HUES48 (cell line): ENCODE results near the gene RBM43.
"Not testable (repeated sequence)": the region's sequence is repeated elsewhere in the genome, so short reads cannot be mapped to it uniquely, and the experiment has no call there.

Source experiments
- H3K27ac ChIP-seq: one replicate; pipeline ENCODE4 v1.7.0; 2013; ENCODE audit warnings: low read depth, low read length, inconsistent platforms
- H3K27me3 ChIP-seq: 2 replicates; pipeline ENCODE4 v1.6.1; 2013; ENCODE audit warnings: mild to moderate bottlenecking, low read length; ENCODE audit not compliant: control insufficient read depth, insufficient read depth
- H3K36me3 ChIP-seq: 2 replicates; pipeline ENCODE4 v1.6.1; 2013; ENCODE audit warnings: low read length; ENCODE audit not compliant: control insufficient read depth, insufficient read depth
- H3K4me1 ChIP-seq: 2 replicates; pipeline ENCODE4 v1.6.1; 2013; ENCODE audit warnings: mild to moderate bottlenecking, low read length; ENCODE audit not compliant: control insufficient read depth, insufficient read depth
- H3K4me3 ChIP-seq: 2 replicates; pipeline ENCODE4 v1.5.1; 2013; ENCODE audit warnings: mild to moderate bottlenecking, low read depth, low read length
- H3K9ac ChIP-seq: 2 replicates; pipeline ENCODE4 v1.6.1; 2013; ENCODE audit warnings: mild to moderate bottlenecking, low read depth, low read length, moderate library complexity
- H3K9me3 ChIP-seq: 2 replicates; pipeline ENCODE4 v1.6.1; 2013; ENCODE audit warnings: low read length; ENCODE audit not compliant: control insufficient read depth, insufficient read depth

Gene RBM43

GRCh38 chr2:151261231-151261976 lies at the start of gene RBM43:
TSS of gene RBM43 (minus strand) at chr2:151261863. CDS start at chr2:151261727, 136 bp downstream.
- Histone ChIP-seq H3K4me1 (peaks cover 29% of the 10 kb centered on the region), H3K27ac (peak within 1 kb of the TSS; percentile 72), H3K27me3 (0 out of 2 replicates have a peak, but pooled peaks cover 5% of the 10 kb centered on the region), H3K36me3 (no peaks in the 10 kb centered on the region), H3K9me3 (no peaks in the 10 kb centered on the region), H3K4me3 (peak within 1 kb of the TSS; percentile 58), H3K9ac (peak within 1 kb of the TSS; percentile 80)

GRCh38 chr2:151310313-151310712 lies 48.6 kb upstream of the RBM43 start:
- H3K9ac ChIP-seq, H3K9me3 ChIP-seq, H3K4me3 ChIP-seq, H3K4me1 ChIP-seq, H3K27ac ChIP-seq, H3K36me3 ChIP-seq, H3K27me3 ChIP-seq: not testable (repeated sequence)

GRCh38 chr2:151306621-151307020 lies 45.0 kb upstream of the RBM43 start:
- H3K9me3 ChIP-seq: peaks cover 9% of the 10 kb centered on the region
- no peaks in the 10 kb centered on the region for H3K4me1 ChIP-seq
- H3K27ac ChIP-seq: no peak overlapping the region

GRCh38 chr2:151305129-151305691 lies 43.5 kb upstream of the RBM43 start:
- no peaks in the 10 kb centered on the region for H3K4me1 ChIP-seq
- peaks cover 5% of the 10 kb centered on the region for H3K9me3 ChIP-seq
- H3K27ac ChIP-seq: no peak overlapping the region
- H3K4me3 ChIP-seq: no peak overlapping the region
- no peak overlapping the region for H3K9ac ChIP-seq
- no peaks in the 10 kb centered on the region for H3K36me3 ChIP-seq
- no peaks in the 10 kb centered on the region for H3K27me3 ChIP-seq

More at GRCh38 chr2:151306621-151307020, 45.0 kb upstream of the RBM43 start:
- Histone ChIP-seq H3K9ac (no peak overlapping the region), H3K36me3 (no peaks in the 10 kb centered on the region), H3K4me3 (no peak overlapping the region), H3K27me3 (no peaks in the 10 kb centered on the region)

- no peak overlapping the region for H3K27ac ChIP-seq
- no peaks in the 10 kb centered on the region for H3K36me3 ChIP-seq
Observed at GRCh38 chr2:151302879-151303278, 41.2 kb upstream of the RBM43 start.

GRCh38 chr2:151302404-151302803 lies 40.7 kb upstream of the RBM43 start:
- no peaks in the 10 kb centered on the region for H3K4me1 ChIP-seq

More at GRCh38 chr2:151302879-151303278, 41.2 kb upstream of the RBM43 start:
- H3K27me3 ChIP-seq: no peaks in the 10 kb centered on the region
- no peak overlapping the region for H3K9ac ChIP-seq
- H3K9me3 ChIP-seq: no peaks in the 10 kb centered on the region
- H3K4me1 ChIP-seq: no peaks in the 10 kb centered on the region
- no peak overlapping the region for H3K4me3 ChIP-seq

GRCh38 chr2:151299920-151300539 lies 38.4 kb upstream of the RBM43 start:
- Histone ChIP-seq H3K27ac (no peak overlapping the region), H3K9ac (no peak overlapping the region), H3K4me3 (no peak overlapping the region), H3K27me3 (no peaks in the 10 kb centered on the region), H3K36me3 (no peaks in the 10 kb centered on the region), H3K9me3 (no peaks in the 10 kb centered on the region), H3K4me1 (no peaks in the 10 kb centered on the region)

More at GRCh38 chr2:151302404-151302803, 40.7 kb upstream of the RBM43 start:
- Histone ChIP-seq H3K36me3 (no peaks in the 10 kb centered on the region), H3K9me3 (no peaks in the 10 kb centered on the region), H3K4me3 (no peak overlapping the region), H3K9ac (no peak overlapping the region), H3K27me3 (no peaks in the 10 kb centered on the region), H3K27ac (no peak overlapping the region)

GRCh38 chr2:151297882-151298281 lies 36.2 kb upstream of the RBM43 start:
- H3K27ac ChIP-seq: no peak overlapping the region
- no peaks in the 10 kb centered on the region for H3K27me3 ChIP-seq
- H3K4me1 ChIP-seq: no peaks in the 10 kb centered on the region
- no peaks in the 10 kb centered on the region for H3K36me3 ChIP-seq
- no peak overlapping the region for H3K4me3 ChIP-seq
- H3K9me3 ChIP-seq: no peaks in the 10 kb centered on the region
- H3K9ac ChIP-seq: no peak overlapping the region

GRCh38 chr2:151295926-151296325 lies 34.3 kb upstream of the RBM43 start:
- not testable (repeated sequence) for H3K4me1 ChIP-seq, H3K4me3 ChIP-seq, H3K9ac ChIP-seq, H3K36me3 ChIP-seq, H3K27me3 ChIP-seq, H3K27ac ChIP-seq, H3K9me3 ChIP-seq

GRCh38 chr2:151292546-151292945 lies 30.9 kb upstream of the RBM43 start:
- H3K4me3 ChIP-seq: no peak overlapping the region
- H3K9me3 ChIP-seq: no peaks in the 10 kb centered on the region
- 0 out of 2 replicates have a peak, but pooled peaks cover 3% of the 10 kb centered on the region for H3K27me3 ChIP-seq
- no peaks in the 10 kb centered on the region for H3K36me3 ChIP-seq
- H3K4me1 ChIP-seq: peaks cover 16% of the 10 kb centered on the region
- no peak overlapping the region for H3K27ac ChIP-seq
- no peak overlapping the region for H3K9ac ChIP-seq

GRCh38 chr2:151292141-151292540 lies 30.5 kb upstream of the RBM43 start:
- no peaks in the 10 kb centered on the region for H3K36me3 ChIP-seq
- H3K4me1 ChIP-seq: peaks cover 16% of the 10 kb centered on the region
- 0 out of 2 replicates have a peak, but pooled peaks cover 3% of the 10 kb centered on the region for H3K27me3 ChIP-seq
- no peak overlapping the region for H3K4me3 ChIP-seq
- H3K9me3 ChIP-seq: no peaks in the 10 kb centered on the region
- H3K27ac ChIP-seq: no peak overlapping the region
- no peak overlapping the region for H3K9ac ChIP-seq
